Neural cell (in vitro differentiated cells): ENCODE results near the gene BLVRB. TPM values are rescaled to one million over a fixed set of nuclear protein-coding genes. Genes with fewer than 3 reads are reported as not detected.
"Not testable (repeated sequence)": the region's sequence is repeated elsewhere in the genome, so short reads cannot be mapped to it uniquely, and the experiment has no call there.

Experiments used
- H2AFZ ChIP-seq: fragments of 200-600, 300-800 bp; sonication (generic), shearing (Covaris generic); 2 replicates; pipeline ENCODE4 v1.6.0; 2014; ENCODE audit warnings: low read depth, mild to moderate bottlenecking, antibody characterized with exemption, low read length, moderate library complexity
- H3F3A ChIP-seq: fragments of 200-600 bp; shearing (Covaris generic); 2 replicates; pipeline ENCODE4 v1.6.1; 2016; ENCODE audit warnings: mild to moderate bottlenecking, moderate library complexity, mixed read lengths, antibody characterized with exemption, low read length; ENCODE audit not compliant: insufficient read depth, poor library complexity, severe bottlenecking
- H3K27ac ChIP-seq: fragments of 200-600, 300-800 bp; sonication (generic), shearing (Covaris generic); 2 replicates; pipeline ENCODE4 v1.5.1; 2014; ENCODE audit warnings: mild to moderate bottlenecking, low read length, moderate library complexity
- H3K27me3 ChIP-seq: fragments of 300-800, 200-600 bp; sonication (generic), shearing (Covaris generic); 2 replicates; pipeline ENCODE4 v1.6.0; 2014; ENCODE audit warnings: mild to moderate bottlenecking, low read depth, low read length, moderate library complexity; ENCODE audit not compliant: insufficient read depth
- H3K36me3 ChIP-seq: fragments of 300-800, 200-600 bp; sonication (generic), shearing (Covaris generic); 2 replicates; pipeline ENCODE4 v1.5.1; 2014; ENCODE audit warnings: mild to moderate bottlenecking, antibody characterized with exemption, low read length, moderate library complexity; ENCODE audit not compliant: insufficient read depth
- H3K4me2 ChIP-seq: fragments of 300-800, 200-600 bp; sonication (generic), shearing (Covaris generic); 2 replicates; pipeline ENCODE4 v1.6.0; 2014; ENCODE audit warnings: mild to moderate bottlenecking, low read length
- H3K4me3 ChIP-seq: fragments of 300-800, 200-600 bp; sonication (generic), shearing (Covaris generic); 2 replicates; pipeline ENCODE4 v1.5.1; 2014; ENCODE audit warnings: mild to moderate bottlenecking, low read length, moderate library complexity
- H3K79me2 ChIP-seq: fragments of 200-600 bp; shearing (Covaris generic); replicated peaks from 2 replicates; pipeline ENCODE4 v1.6.0; 2014; ENCODE audit warnings: mild to moderate bottlenecking, low read length, moderate library complexity; ENCODE audit not compliant: insufficient read depth
- H3K9ac ChIP-seq: fragments of 300-800, 200-600 bp; sonication (generic), shearing (Covaris generic); 2 replicates; pipeline ENCODE4 v1.6.1; 2016; ENCODE audit warnings: mild to moderate bottlenecking, low read length, mixed read lengths
- H3K9me2 ChIP-seq: fragments of 200-600 bp; shearing (Covaris generic); 2 replicates; pipeline ENCODE4 v1.6.1; 2016; ENCODE audit warnings: mild to moderate bottlenecking, low read length, mixed read lengths; ENCODE audit not compliant: insufficient read depth
- H3K9me3 ChIP-seq: fragments of 200-600, 300-800 bp; sonication (generic), shearing (Covaris generic); 2 replicates; pipeline ENCODE4 v1.6.1; 2016; ENCODE audit warnings: mild to moderate bottlenecking, mixed run types, low read length, moderate library complexity, mixed read lengths
- H4K20me1 ChIP-seq: fragments of 200-600 bp; shearing (Covaris generic); 2 replicates; pipeline ENCODE4 v1.6.1; 2016; ENCODE audit warnings: mild to moderate bottlenecking, mixed run types; ENCODE audit not compliant: insufficient read depth
- EZH2 ChIP-seq: fragments of 200-600, 300-800 bp; shearing (Covaris generic), sonication (generic); IDR thresholded peaks from 2 replicates; pipeline ENCODE4 v1.6.1; 2014; ENCODE audit warnings: antibody characterized with exemption, low read length, borderline replicate concordance, mild to moderate bottlenecking; ENCODE audit not compliant: insufficient read depth, poor library complexity, severe bottlenecking
- MXI1 ChIP-seq: fragments of 450-650 bp; conservative IDR thresholded peaks from 2 replicates; pipeline ENCODE4 v1.6.1; 2014; ENCODE audit warnings: antibody characterized with exemption, mild to moderate bottlenecking; ENCODE audit not compliant: poor library complexity, severe bottlenecking
- POLR2AphosphoS5 ChIP-seq: IDR thresholded peaks from 2 replicates; pipeline ENCODE4 v1.6.1; 2012
- SMC3 ChIP-seq: fragments of 450-650 bp; conservative IDR thresholded peaks from 2 replicates; pipeline ENCODE4 v1.6.1; 2014; ENCODE audit warnings: antibody characterized with exemption, mild to moderate bottlenecking, moderate library complexity; ENCODE audit not compliant: poor library complexity
- TAF1 ChIP-seq: IDR thresholded peaks from 2 replicates; pipeline ENCODE4 v1.6.1; 2012; ENCODE audit warnings: low read depth
- polyA plus RNA-seq: library from polyadenylated mRNA; depleted of rRNA; stranded (reverse); fragments of >200 nt; gene quantifications from 2 replicates; pipeline ENCODE4 v1.2.3, GENCODE V29; 2014
- TF ChIP-seq, protein P1 (sequence below): fragments of 450-650 bp; IDR thresholded peaks from 2 replicates; pipeline ENCODE4 v1.5.1; 2014; ENCODE audit warnings: antibody characterized with exemption, mild to moderate bottlenecking, moderate library complexity; ENCODE audit not compliant: poor library complexity, severe bottlenecking
- TF ChIP-seq, protein P2 (sequence below): IDR thresholded peaks from 2 replicates; pipeline ENCODE4 v1.6.1; 2012; ENCODE audit warnings: borderline replicate concordance

The BLVRB gene
- polyA plus RNA-seq, 1 donor from 2014 or later: 9.9 TPM

- no peaks in the 10 kb centered on the region for H3K9me3 ChIP-seq
- H3K4me3 ChIP-seq: no peak overlapping the region
- no peak overlapping the region for H3K9ac ChIP-seq
- H3K27ac ChIP-seq: no peak overlapping the region
- H3K27me3 ChIP-seq: no peaks in the 10 kb centered on the region
- H2AFZ ChIP-seq: no peak overlapping the region
- no peaks in the 10 kb centered on the region for H3K79me2 ChIP-seq
- no peaks in the 10 kb centered on the region for H3K36me3 ChIP-seq
- TF ChIP-seq POLR2AphosphoS5: no peak
- no peak for TF ChIP-seq EZH2
- TF ChIP-seq, protein P1, sequence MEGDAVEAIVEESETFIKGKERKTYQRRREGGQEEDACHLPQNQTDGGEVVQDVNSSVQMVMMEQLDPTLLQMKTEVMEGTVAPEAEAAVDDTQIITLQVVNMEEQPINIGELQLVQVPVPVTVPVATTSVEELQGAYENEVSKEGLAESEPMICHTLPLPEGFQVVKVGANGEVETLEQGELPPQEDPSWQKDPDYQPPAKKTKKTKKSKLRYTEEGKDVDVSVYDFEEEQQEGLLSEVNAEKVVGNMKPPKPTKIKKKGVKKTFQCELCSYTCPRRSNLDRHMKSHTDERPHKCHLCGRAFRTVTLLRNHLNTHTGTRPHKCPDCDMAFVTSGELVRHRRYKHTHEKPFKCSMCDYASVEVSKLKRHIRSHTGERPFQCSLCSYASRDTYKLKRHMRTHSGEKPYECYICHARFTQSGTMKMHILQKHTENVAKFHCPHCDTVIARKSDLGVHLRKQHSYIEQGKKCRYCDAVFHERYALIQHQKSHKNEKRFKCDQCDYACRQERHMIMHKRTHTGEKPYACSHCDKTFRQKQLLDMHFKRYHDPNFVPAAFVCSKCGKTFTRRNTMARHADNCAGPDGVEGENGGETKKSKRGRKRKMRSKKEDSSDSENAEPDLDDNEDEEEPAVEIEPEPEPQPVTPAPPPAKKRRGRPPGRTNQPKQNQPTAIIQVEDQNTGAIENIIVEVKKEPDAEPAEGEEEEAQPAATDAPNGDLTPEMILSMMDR: no peak
- TF ChIP-seq TAF1: no peak
- TF ChIP-seq, protein P2, sequence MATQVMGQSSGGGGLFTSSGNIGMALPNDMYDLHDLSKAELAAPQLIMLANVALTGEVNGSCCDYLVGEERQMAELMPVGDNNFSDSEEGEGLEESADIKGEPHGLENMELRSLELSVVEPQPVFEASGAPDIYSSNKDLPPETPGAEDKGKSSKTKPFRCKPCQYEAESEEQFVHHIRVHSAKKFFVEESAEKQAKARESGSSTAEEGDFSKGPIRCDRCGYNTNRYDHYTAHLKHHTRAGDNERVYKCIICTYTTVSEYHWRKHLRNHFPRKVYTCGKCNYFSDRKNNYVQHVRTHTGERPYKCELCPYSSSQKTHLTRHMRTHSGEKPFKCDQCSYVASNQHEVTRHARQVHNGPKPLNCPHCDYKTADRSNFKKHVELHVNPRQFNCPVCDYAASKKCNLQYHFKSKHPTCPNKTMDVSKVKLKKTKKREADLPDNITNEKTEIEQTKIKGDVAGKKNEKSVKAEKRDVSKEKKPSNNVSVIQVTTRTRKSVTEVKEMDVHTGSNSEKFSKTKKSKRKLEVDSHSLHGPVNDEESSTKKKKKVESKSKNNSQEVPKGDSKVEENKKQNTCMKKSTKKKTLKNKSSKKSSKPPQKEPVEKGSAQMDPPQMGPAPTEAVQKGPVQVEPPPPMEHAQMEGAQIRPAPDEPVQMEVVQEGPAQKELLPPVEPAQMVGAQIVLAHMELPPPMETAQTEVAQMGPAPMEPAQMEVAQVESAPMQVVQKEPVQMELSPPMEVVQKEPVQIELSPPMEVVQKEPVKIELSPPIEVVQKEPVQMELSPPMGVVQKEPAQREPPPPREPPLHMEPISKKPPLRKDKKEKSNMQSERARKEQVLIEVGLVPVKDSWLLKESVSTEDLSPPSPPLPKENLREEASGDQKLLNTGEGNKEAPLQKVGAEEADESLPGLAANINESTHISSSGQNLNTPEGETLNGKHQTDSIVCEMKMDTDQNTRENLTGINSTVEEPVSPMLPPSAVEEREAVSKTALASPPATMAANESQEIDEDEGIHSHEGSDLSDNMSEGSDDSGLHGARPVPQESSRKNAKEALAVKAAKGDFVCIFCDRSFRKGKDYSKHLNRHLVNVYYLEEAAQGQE: no peak
- no peak for TF ChIP-seq MXI1
- no peaks in the 10 kb centered on the region for H4K20me1 ChIP-seq
- no peaks in the 10 kb centered on the region for H3K9me2 ChIP-seq
- no peak overlapping the region for H3K4me2 ChIP-seq
- H3F3A ChIP-seq: no peaks in the 10 kb centered on the region
Observed at GRCh38 chr19:40501599-40501998, 36.1 kb upstream of the BLVRB start.

GRCh38 chr19:40500678-40501530 is 35.4 kb upstream of the BLVRB start:
- not testable (repeated sequence) for H4K20me1 ChIP-seq, H3K9me3 ChIP-seq, H3K27ac ChIP-seq, H3F3A ChIP-seq, H3K27me3 ChIP-seq, H3K79me2 ChIP-seq, H3K9me2 ChIP-seq, H3K4me2 ChIP-seq, H3K4me3 ChIP-seq, H3K36me3 ChIP-seq, H3K9ac ChIP-seq, H2AFZ ChIP-seq

DNA sequence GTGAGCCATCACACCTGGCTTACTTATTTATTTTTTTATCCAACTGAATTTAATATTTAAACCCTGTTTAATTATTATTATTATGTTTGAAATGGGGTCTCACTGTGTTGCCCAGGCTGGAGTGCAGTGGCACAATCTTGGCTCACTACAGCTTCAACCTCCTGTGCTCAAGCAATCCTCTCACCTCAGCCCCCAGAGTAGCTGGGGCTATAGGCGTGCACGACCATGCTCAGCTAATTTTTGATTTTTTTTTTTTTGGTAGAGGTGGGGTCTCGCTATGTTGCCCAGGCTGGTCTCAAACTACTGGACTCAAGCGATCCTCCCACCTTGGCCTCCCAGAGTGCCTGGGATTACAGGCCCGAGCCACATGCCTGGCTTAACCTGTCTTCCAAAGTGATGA is 33.8 kb upstream of the BLVRB start:
- Histone ChIP-seq H3F3A (no peaks in the 10 kb centered on the region), H3K4me2 (no peak overlapping the region), H3K4me3 (no peak overlapping the region), H3K9me3 (no peaks in the 10 kb centered on the region), H3K9ac (no peak overlapping the region), H3K79me2 (no peaks in the 10 kb centered on the region), H2AFZ (no peak overlapping the region), H3K27ac (no peak overlapping the region), H3K36me3 (no peaks in the 10 kb centered on the region), H3K9me2 (no peaks in the 10 kb centered on the region), H3K27me3 (no peaks in the 10 kb centered on the region), H4K20me1 (no peaks in the 10 kb centered on the region)
- no peak for TF ChIP-seq SMC3
